Activated CD4-positive, alpha-beta T cell treated with anti-CD3 and anti-CD28 coated beads, Interleukin-2, amount 50 U/mL, for 4 hours (primary cell): ENCODE data around the gene HHATL.

Experiments
- DNase-seq, 2 experiments: peaks; one replicate each; pipeline ENCODE4 v3.0.0-alpha.2; 2020

HHATL gene, protein sequence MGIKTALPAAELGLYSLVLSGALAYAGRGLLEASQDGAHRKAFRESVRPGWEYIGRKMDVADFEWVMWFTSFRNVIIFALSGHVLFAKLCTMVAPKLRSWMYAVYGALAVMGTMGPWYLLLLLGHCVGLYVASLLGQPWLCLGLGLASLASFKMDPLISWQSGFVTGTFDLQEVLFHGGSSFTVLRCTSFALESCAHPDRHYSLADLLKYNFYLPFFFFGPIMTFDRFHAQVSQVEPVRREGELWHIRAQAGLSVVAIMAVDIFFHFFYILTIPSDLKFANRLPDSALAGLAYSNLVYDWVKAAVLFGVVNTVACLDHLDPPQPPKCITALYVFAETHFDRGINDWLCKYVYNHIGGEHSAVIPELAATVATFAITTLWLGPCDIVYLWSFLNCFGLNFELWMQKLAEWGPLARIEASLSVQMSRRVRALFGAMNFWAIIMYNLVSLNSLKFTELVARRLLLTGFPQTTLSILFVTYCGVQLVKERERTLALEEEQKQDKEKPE

DNA sequence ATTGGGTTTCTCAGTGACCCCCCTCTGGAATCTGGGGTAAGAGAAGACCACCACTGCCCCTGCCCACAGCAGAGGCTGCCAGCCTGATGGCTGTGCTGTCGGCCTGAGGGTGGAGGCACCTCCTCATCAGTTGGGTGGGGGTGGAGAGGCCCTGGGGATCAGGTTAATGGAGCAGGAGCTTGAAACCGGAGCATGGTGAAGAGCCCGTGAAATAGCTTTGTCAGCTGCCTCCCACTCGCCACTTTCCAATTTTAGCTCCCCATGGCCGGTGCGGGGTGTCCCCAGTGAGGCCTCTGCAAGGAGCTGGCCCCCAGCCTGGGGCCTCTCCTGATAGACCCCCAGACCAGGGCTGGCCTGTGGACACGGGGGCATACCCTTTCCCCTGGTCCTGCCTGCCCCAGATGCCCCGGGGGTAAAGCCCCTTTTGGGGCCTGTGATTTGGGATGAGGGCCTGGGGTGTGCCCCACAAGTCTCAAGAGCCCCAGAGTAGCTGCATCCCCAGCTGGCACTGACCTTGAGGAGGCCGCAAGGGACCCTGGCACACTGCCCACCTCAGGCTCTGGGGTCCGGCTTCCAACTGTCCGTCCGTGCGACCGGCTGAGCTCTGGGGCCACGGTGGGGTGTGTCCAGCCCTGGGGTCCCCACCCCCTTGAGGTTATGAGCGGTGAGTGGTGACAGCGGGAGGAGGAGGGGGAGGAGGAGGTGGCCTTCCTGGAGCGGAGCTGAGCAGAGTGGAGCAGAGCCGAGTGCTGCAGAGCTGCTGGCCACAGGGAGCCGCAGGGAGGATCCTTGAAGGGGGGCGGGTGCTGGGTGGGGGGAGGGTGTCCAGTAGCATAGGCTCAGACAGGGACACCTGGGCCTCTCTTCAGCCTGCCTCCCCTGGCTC is at the start of gene HHATL:
Gene HHATL, minus strand, starts transcription at position 733 of the 886 bp plus-strand sequence. CDS start 1,972 bp downstream, outside the sequence.
- DNase-seq: no peak

DNA sequence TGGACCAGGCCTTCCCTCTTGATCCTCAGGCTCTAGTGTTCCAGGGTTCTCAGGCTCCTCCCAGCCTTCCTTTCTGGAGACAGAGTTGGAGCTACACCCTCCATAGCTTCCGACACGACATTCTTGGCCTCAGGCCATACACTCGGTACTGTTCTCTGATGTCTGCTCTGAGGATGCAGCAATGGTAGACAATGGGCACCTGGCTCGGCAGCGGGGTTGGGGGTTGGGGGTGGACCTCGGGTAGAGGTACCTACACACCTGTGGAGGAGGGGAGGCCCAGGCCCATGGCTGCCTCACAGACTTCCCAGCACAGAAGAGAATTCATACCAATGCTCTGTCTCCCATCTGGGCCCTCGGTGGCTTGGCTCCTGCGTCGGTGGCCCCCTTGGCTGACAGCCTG is 49.0 kb upstream of the HHATL start:
- no peak for DNase-seq

DNA sequence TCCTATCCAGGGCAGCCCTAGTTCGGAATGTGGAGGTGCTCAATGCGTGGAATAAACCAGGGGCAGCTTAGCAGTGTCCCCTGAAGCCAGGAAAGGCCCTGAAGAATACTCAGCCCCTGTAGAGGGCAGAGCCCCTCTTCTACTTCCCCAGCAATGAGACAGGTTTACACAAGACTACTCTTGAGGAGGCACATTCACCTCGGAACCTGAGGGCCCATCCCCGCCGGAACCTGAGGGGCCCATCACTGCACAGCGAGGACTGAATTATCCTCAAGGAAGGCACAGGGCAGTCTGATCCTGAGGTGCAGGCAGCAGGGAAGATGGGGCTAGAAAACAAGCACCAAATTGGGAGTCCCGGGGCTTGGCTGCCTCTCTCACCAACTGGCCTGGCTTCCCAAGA is 48.2 kb upstream of the HHATL start:
- no peak for DNase-seq

- DNase-seq: no peak
Observed at GRCh38 chr3:42749753-42750231, 47.2 kb upstream of the HHATL start.

DNA sequence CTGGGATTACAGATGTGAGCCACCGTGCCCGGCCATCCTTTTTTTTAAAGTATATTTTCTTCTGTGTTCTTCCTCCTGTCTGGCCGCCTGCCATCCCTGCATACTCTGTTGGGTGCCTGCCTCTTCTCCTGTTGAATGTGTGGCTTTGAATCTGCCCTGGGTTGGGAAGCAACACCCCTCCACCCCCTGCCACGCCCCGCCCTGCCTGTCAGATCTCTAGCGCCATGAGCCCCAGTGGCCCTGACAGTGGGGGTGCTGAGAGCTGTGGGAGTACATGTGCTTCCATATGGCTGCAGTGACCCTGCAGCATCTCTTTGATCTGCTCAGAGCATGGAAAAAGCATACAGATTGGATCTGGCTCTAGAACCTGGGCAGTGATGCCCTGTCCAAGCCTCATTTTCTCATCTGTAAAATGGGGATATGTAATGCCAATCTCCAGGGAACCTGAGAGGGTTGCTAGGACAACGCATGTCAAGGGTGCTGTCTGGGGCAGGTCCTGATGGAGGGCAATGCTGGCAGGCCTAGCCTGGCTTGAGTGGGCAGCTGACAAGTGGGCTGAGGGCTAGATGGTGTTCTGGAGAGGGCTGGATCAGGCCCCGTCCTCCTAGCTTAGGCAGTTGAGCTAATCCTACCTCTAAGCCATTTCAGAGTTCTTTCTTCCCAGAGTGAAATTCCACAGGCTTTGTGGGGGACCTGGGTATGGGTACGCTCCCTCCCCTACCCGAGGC is 46.6 kb upstream of the HHATL start:
- no peak for DNase-seq

- peak in 1 of 2 experiments; percentile 23 for DNase-seq
Observed at GRCh38 chr3:42747581-42747980, 45.0 kb upstream of the HHATL start.

- no peak for DNase-seq
Observed at GRCh38 chr3:42746455-42747450, 44.2 kb upstream of the HHATL start.

- DNase-seq: no peak
Observed at GRCh38 chr3:42745776-42746454, 43.3 kb upstream of the HHATL start.

- no peak for DNase-seq
Observed at GRCh38 chr3:42745291-42745745, 42.7 kb upstream of the HHATL start.

GRCh38 chr3:42743204-42743995 is 40.8 kb upstream of the HHATL start:
- DNase-seq: no peak

- no peak for DNase-seq
Observed at GRCh38 chr3:42742688-42743087, 40.1 kb upstream of the HHATL start.

GRCh38 chr3:42742259-42742658 is 39.7 kb upstream of the HHATL start:
- DNase-seq: no peak

- DNase-seq: no peak
Observed at GRCh38 chr3:42741796-42742195, 39.2 kb upstream of the HHATL start.

DNA sequence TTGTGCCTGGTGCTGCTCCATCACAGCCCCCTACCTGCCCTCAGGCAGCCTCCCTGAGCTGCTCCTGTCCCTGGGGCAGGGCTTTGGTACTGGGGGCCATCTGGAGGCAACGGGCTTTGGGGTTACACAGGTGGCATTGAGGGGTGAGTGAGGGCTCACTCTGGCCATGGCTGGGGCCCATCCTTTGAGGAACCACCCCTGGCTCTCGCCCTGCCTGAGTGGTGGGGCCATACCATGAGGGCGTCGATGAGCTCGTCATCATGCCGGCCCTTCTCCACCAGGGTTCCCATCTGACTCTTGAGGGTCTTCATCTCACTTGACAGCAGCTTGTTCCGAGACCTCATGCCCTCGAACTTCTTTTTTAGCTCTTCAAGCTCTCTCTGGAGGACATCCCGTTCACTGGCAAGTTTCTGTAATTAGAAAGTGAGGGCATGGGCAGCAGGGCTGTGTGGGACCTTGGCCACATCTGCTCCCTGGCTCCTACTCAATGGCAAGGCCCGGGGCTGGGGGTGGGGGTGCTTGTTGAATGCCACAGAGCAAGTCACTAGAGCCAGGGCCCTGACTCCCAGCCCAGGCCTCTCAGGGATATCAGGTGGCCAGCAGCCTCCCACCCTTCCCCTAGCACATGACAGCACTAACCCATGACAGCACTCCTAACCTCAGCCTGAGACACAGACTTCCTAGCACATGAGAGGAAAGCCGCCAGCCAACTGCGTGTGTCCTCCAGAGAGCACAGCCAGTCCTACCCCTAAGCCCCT is 37.0 kb upstream of the HHATL start:
- no peak for DNase-seq

DNA sequence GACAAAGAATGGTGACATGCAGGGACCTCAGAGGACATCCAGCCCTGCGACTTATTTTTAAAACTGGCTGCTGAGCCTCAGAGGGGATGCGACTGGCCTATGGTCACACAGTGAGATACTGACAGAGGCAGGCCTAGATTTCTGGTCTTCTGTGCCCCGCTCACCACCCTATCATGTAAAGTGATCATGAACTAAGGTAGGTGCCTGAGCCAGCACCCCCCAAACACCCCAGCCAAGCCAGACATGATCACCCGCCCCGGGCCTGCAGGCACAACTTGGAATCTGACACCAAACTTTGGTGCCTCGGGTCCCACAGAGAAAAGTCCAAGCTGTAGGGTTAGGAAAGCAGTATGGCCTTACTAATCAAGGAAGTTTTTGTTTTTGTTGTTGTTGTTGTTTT is 33.9 kb upstream of the HHATL start:
- DNase-seq: no peak

DNA sequence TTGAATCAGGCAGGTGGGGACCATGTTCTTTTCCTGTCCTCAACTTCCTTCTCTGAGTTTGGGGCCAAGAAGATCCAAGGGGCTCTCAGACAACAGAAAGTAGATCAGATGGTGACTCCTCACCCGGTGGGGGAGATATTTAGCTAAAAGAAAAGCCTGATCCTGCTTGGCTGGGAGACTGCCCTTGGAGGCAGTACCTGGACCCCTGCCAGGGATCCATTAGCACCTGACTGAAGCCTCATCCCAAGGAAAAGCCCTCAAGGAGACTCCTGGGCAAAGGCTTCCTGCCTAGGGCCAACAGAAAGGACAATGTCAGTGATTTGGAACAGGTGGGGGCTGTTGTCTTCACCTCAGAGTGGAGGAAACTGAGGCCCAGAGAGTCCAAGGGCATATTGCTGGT is 33.5 kb upstream of the HHATL start:
- no peak for DNase-seq

DNA sequence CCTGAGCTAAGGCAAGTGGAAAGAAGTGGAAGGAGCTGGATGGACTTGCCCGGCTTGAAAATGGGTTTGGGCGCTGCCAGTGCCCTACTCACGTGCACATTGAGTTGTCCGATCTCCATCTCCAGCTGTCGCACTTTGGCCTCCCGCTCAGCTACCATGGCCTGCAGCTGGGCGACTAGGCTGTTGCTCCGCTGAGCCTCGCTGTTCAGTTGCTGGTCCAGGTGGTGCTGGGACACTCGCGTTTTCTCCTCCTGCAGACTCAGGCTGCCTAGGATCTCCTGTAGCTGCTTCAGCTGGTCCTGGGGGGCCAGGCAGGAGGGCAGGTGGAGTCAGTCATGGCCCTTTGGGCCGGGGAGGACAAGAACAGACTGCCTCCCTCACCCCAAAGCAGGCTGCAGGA is 33.0 kb upstream of the HHATL start:
- DNase-seq: no peak

GRCh38 chr3:42735019-42735418 is 32.4 kb upstream of the HHATL start:
- DNase-seq: no peak

DNA sequence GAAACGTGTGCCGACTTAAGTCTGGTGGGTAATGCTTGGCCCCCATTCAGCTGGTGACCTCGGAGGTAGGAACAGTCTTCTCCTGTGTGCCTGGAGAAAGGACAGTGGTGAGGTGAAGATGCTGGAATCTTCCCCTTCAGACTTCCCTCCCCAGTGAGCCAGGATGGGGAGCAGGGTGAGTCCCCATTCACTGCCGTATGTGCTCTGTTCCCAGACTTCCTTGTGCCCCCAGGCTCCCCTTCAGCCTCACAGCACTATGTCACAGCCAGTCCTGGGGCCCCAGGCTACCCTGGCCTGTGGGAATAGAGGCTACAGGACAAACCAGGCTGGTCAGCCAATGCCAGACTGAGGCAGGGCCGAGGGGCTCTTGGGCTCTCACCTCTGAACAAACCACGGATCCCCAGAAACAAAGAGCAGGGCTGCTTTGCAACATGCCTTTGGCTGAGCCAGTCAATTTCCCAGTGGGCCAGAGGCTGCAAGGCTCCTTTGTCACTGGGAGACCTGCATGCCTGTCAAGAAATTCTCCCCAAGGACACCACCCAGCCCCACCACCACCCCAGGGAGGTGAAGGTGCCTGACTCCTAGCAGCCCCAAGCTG is 31.8 kb upstream of the HHATL start:
- no peak for DNase-seq
